GM23248 (cell line): ENCODE data around the gene VPS51. TPM values are rescaled to one million over a fixed set of nuclear protein-coding genes. Genes with fewer than 3 reads are reported as not detected.

Source experiments
- DNase-seq: peaks from one replicate; pipeline ENCODE4 v3.0.0-alpha.2; 2015
- H2AFZ ChIP-seq: fragments of 200-600 bp; sonication (generic); 2 replicates; pipeline ENCODE4 v1.6.1; 2016; ENCODE audit warnings: antibody characterized with exemption
- H3F3A ChIP-seq: fragments of 200-600 bp; sonication (generic); 2 replicates; pipeline ENCODE4 v1.6.1; 2016; ENCODE audit warnings: mild to moderate bottlenecking, antibody characterized with exemption, mixed run types; ENCODE audit not compliant: insufficient read depth
- H3K27ac ChIP-seq: fragments of 200-600 bp; sonication (generic); 2 replicates; pipeline ENCODE4 v1.5.1; 2016; ENCODE audit warnings: mild to moderate bottlenecking
- H3K27me3 ChIP-seq: fragments of 200-600 bp; sonication (generic); replicated peaks from 2 replicates; pipeline ENCODE4 v1.6.1; 2016; ENCODE audit warnings: mild to moderate bottlenecking; ENCODE audit not compliant: insufficient read depth
- H3K36me3 ChIP-seq: fragments of 200-600 bp; sonication (generic); 2 replicates; pipeline ENCODE4 v1.6.1; 2016; ENCODE audit warnings: low read depth, mild to moderate bottlenecking
- H3K4me1 ChIP-seq: fragments of 200-600 bp; sonication (generic); 2 replicates; pipeline ENCODE4 v1.6.1; 2016; ENCODE audit warnings: mild to moderate bottlenecking; ENCODE audit not compliant: insufficient read depth
- H3K4me2 ChIP-seq: fragments of 200-600 bp; sonication (generic); one replicate; pipeline ENCODE4 v1.6.1; 2016; ENCODE audit warnings: mild to moderate bottlenecking; ENCODE audit not compliant: unreplicated experiment
- H3K4me3 ChIP-seq: fragments of 200-600 bp; sonication (generic); 2 replicates; pipeline ENCODE4 v1.5.1; 2016; ENCODE audit warnings: mild to moderate bottlenecking
- H3K79me2 ChIP-seq: fragments of 200-600 bp; sonication (generic); 2 replicates; pipeline ENCODE4 v1.6.1; 2016; ENCODE audit warnings: mild to moderate bottlenecking; ENCODE audit not compliant: insufficient read depth
- H3K9ac ChIP-seq: fragments of 200-600 bp; sonication (generic); 2 replicates; pipeline ENCODE4 v1.6.1; 2016; ENCODE audit warnings: mild to moderate bottlenecking
- H3K9me2 ChIP-seq: fragments of 200-600 bp; sonication (generic); 2 replicates; pipeline ENCODE4 v1.6.1; 2016; ENCODE audit warnings: mixed run types, mild to moderate bottlenecking, moderate library complexity; ENCODE audit not compliant: insufficient read depth
- H3K9me3 ChIP-seq: fragments of 200-600 bp; sonication (generic); one replicate; pipeline ENCODE4 v1.6.1; 2017; ENCODE audit warnings: low read depth
- H4K20me1 ChIP-seq: fragments of 200-600 bp; sonication (generic); 2 replicates; pipeline ENCODE4 v1.6.0; 2016; ENCODE audit not compliant: insufficient read depth
- EZH2 ChIP-seq: fragments of 200-600 bp; sonication (generic); IDR thresholded peaks from 2 replicates; pipeline ENCODE4 v1.6.1; 2018; ENCODE audit warnings: antibody characterized with exemption, mild to moderate bottlenecking; ENCODE audit not compliant: insufficient read depth, poor library complexity, severe bottlenecking
- EZH2phosphoT487 ChIP-seq: fragments of 200-600 bp; sonication (generic); IDR thresholded peaks from 2 replicates; pipeline ENCODE4 v1.6.1; 2018; ENCODE audit warnings: antibody characterized with exemption, moderate library complexity, mild to moderate bottlenecking, low read depth; ENCODE audit not compliant: insufficient read depth
- WGBS, 2 experiments: methylation state at CpG; one replicate each; pipeline ENCODE4 v1.1.6; 2015 to 2017; ENCODE audit warnings: low lambda C conversion rate in 2 of 2, low coverage in 1 of 2; ENCODE audit errors: missing lambda C conversion rate in 2 of 2; 5-methylcytosine and 5-hydroxymethylcytosine counted together
- in situ Hi-C: fragments of 300-500 bp; cut with MboI; formaldehyde crosslinking; loops from 2 replicates; pipeline ENCODE4 v1.15.0; 2020
- microRNA-seq: library from miRNA; unstranded; fragments of <30 nt; microRNA quantifications from one replicate; pipeline ENCODE4, GENCODE V29; 2016; ENCODE audit warnings: borderline number of aligned reads
- polyA plus RNA-seq: library from polyadenylated mRNA; unstranded; fragments of >200 nt; fragmentation: Nextera tagmentation; extraction: Ambion mirVana; gene quantifications from 2 replicates; pipeline ENCODE4 v1.2.1, GENCODE V29; 2016
- small RNA-seq: library from RNA; depleted of rRNA; stranded (forward); fragments of <200 nt; gene quantifications from one replicate; pipeline ENCODE3, GENCODE V24; 2014; ENCODE audit warnings: low read depth, low replicate concordance
- total RNA-seq: library from RNA; depleted of rRNA; stranded (reverse); fragments of >200 nt; shearing (Covaris generic); gene quantifications from 2 replicates; pipeline ENCODE4 v1.2.3, GENCODE V29; 2014; rRNA removed

Gene VPS51
- total and polyA plus RNA-seq, 2 experiments from 2014 or later = 30.7 to 339 TPM

DNA sequence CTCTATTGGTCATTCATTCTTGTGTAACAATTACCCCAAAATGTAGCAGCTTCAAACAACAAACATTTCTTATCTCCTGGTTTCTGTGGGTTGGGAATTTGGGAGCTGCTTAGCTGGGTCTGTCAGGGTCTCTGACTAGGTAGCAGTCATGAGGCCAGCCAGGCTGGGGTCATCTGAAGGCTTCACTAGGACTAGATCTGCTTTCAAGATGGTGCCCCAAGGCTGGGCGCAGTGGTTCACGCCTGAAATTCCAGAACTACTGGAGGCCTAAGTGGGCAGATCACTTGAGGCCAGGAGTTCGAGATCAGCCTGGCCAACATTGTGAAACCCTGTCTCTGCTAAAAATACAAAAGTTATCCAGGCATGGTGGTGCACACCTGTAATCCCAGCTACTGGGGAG lies 60.9 kb downstream of the VPS51 start:
- WGBS, 2 experiments = 86 to 88% methylated on average over 3 of the region's 3 CpGs
- Histone ChIP-seq H3K9me2 (no peaks in the 10 kb centered on the region), H3K27ac (no peak overlapping the region), H3K27me3 (no peaks in the 10 kb centered on the region), H3K9ac (no peak overlapping the region), H3K36me3 (no peaks in the 10 kb centered on the region), H2AFZ (no peak overlapping the region), H3K9me3 (no peaks in the 10 kb centered on the region), H3F3A (no peaks in the 10 kb centered on the region), H3K4me3 (no peak overlapping the region), H3K79me2 (no peaks in the 10 kb centered on the region), H3K4me1 (no peaks in the 10 kb centered on the region), H3K4me2 (no peak overlapping the region), H4K20me1 (no peaks in the 10 kb centered on the region)
- in situ Hi-C loops = no loop called here
- DNase-seq = no peak
- TF ChIP-seq EZH2phosphoT487 = no peak

DNA sequence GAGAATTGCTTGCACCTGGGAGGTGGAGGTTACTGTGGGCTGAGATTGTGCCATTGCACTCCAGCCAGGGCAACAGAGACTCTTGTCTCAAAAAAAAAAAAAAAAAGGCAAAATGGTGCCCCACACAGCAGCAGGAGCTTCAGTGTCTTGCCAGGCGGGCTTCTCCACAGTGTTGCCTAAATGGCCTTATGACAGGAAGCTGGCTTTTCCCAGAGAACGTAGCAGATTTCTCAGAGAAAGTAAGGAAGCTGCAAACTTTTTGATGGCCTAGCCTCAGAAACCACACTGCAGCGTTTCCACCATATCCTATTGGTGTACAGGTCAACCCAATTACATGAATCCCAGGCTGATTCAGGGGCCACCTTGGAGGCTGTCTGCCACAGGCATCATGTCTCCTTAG lies 61.3 kb downstream of the VPS51 start:
- Histone ChIP-seq H3K36me3 (no peaks in the 10 kb centered on the region), H3K9ac (no peak overlapping the region), H3K4me2 (no peak overlapping the region), H3K9me2 (no peaks in the 10 kb centered on the region), H3K27me3 (no peaks in the 10 kb centered on the region), H3F3A (no peaks in the 10 kb centered on the region), H3K4me3 (no peak overlapping the region), H3K27ac (no peak overlapping the region), H3K4me1 (no peaks in the 10 kb centered on the region), H2AFZ (no peak overlapping the region), H4K20me1 (no peaks in the 10 kb centered on the region), H3K79me2 (no peaks in the 10 kb centered on the region), H3K9me3 (no peaks in the 10 kb centered on the region)
- TF ChIP-seq EZH2 = no peak
- no peak for TF ChIP-seq EZH2phosphoT487
- no peak for DNase-seq
- in situ Hi-C loops = no loop called here
- WGBS, 2 experiments = 68 to 71% methylated on average over 3 of the region's 3 CpGs

DNA sequence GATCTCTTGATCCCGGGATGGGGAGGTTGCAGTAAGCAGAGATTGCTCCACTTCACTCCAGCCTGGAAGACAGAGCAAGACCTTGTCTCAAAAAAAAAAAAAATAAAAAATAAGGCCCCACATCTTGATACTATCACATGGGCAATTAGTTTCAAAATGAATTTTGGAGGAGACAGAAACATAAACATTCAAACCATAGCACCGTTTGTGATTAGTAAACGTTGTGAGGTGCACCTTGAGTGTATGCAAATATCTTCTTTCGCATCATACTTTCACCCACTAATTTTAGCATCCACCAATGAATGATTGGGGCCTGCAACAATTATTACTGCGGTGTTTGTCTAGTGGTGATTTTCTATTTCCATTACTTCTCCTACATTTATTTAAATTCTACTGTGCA lies 63.0 kb downstream of the VPS51 start:
- Histone ChIP-seq H3F3A (no peaks in the 10 kb centered on the region), H3K36me3 (no peaks in the 10 kb centered on the region), H3K9me2 (no peaks in the 10 kb centered on the region), H3K4me1 (no peaks in the 10 kb centered on the region), H3K27ac (no peak overlapping the region), H3K79me2 (no peaks in the 10 kb centered on the region), H2AFZ (no peak overlapping the region), H3K27me3 (no peaks in the 10 kb centered on the region), H4K20me1 (no peaks in the 10 kb centered on the region), H3K9me3 (no peaks in the 10 kb centered on the region), H3K4me2 (no peak overlapping the region), H3K9ac (no peak overlapping the region), H3K4me3 (no peak overlapping the region)
- TF ChIP-seq EZH2phosphoT487 = no peak
- TF ChIP-seq EZH2 = no peak
- no peak for DNase-seq
- 60 to 62% methylated on average over 5 of the region's 5 CpGs for WGBS, 2 experiments
- in situ Hi-C loops = no loop called here

DNA sequence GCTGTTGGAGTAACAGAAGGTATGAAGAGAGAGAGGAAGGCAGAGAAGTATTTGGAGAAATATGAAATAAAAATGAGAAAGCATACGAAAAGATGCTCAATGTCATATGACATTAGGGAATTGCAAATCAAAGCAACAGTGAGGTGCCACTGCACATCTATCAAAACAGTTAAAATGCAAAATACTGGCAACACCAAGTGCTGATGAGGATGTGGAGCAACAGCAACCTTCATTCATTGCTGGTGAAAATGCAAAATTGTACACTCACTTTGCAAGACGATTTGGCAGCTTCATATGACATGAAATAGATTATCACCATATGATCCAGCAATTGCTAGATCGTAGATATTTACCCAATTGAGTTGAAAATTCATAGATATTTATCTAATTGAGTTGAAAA lies 64.6 kb downstream of the VPS51 start:
- no peaks in the 10 kb centered on the region for H3K4me1 ChIP-seq
- H3K9ac ChIP-seq = no peak overlapping the region
- no peaks in the 10 kb centered on the region for H3K79me2 ChIP-seq
- no peaks in the 10 kb centered on the region for H3K9me2 ChIP-seq
- H3K36me3 ChIP-seq = no peaks in the 10 kb centered on the region
- H3K27ac ChIP-seq = no peak overlapping the region
- no peaks in the 10 kb centered on the region for H3K27me3 ChIP-seq
- no peaks in the 10 kb centered on the region for H4K20me1 ChIP-seq
- H3K4me3 ChIP-seq = no peak overlapping the region
- H3K4me2 ChIP-seq = no peak overlapping the region
- 43 to 45% methylated on average over 3 of the region's 3 CpGs for WGBS, 2 experiments
- no peaks in the 10 kb centered on the region for H3K9me3 ChIP-seq
- no peak overlapping the region for H2AFZ ChIP-seq
- in situ Hi-C loops = no loop called here
- DNase-seq = no peak
- no peak for TF ChIP-seq EZH2phosphoT487
- no peak for TF ChIP-seq EZH2
- H3F3A ChIP-seq = no peaks in the 10 kb centered on the region

Small RNAs within 50 kb of the gene (microRNA-seq; reads per million reads assigned to microRNA genes)
- 1.5 reads per million for gene MIR6751

Small RNAs within 50 kb of the gene (small RNA-seq; reads per million reads assigned to genes)
- gene HIGD1AP10 (not detected), gene PDCL2P2 (not detected), gene RNU2-23P (67.8 reads per million, percentile 93 among the genes with 10 or more reads in this experiment)

Other genes with a start within 250 kb of the VPS51 start
- 90.2 and 124 TPM in 2 replicates for gene EHD1, start 217.6 kb upstream of the VPS51 start, total RNA-seq
- gene EHD1, start 217.6 kb upstream of the VPS51 start, polyA plus RNA-seq = 55.2 and 56.3 TPM in 2 replicates
- gene ATG2A, start 179.0 kb upstream of the VPS51 start, total RNA-seq = 12.4 and 18.9 TPM in 2 replicates
- gene ATG2A, start 179.0 kb upstream of the VPS51 start, polyA plus RNA-seq = 6.3 and 6.8 TPM in 2 replicates
- 23.9 and 27.3 TPM in 2 replicates for gene PPP2R5B, start 171.5 kb upstream of the VPS51 start, total RNA-seq
- gene PPP2R5B, start 171.5 kb upstream of the VPS51 start, polyA plus RNA-seq = 16.4 and 19.4 TPM in 2 replicates
- gene GPHA2, start 160.3 kb upstream of the VPS51 start, total RNA-seq = not detected in 2 replicates
- gene GPHA2, start 160.3 kb upstream of the VPS51 start, polyA plus RNA-seq = not detected in 2 replicates
- gene MAJIN, start 124.1 kb upstream of the VPS51 start, total RNA-seq = not detected in 2 replicates
- gene MAJIN, start 124.1 kb upstream of the VPS51 start, polyA plus RNA-seq = not detected in 2 replicates
- 4.0 TPM in 1 of 2 replicates, not detected in the other for gene BATF2, start 99.2 kb upstream of the VPS51 start, total RNA-seq
- 0.57 and 0.79 TPM in 2 replicates for gene BATF2, start 99.2 kb upstream of the VPS51 start, polyA plus RNA-seq
- gene ARL2, start 82.1 kb upstream of the VPS51 start, total RNA-seq = 96.6 and 115 TPM in 2 replicates
- 143 and 155 TPM in 2 replicates for gene ARL2, start 82.1 kb upstream of the VPS51 start, polyA plus RNA-seq
- 14.9 and 17.5 TPM in 2 replicates for gene SNX15, start 68.8 kb upstream of the VPS51 start, total RNA-seq
- gene SNX15, start 68.8 kb upstream of the VPS51 start, polyA plus RNA-seq = 17.2 and 17.7 TPM in 2 replicates
- gene SAC3D1, start 55.0 kb upstream of the VPS51 start, total RNA-seq = 8.0 and 14.9 TPM in 2 replicates
- 12.8 and 13.2 TPM in 2 replicates for gene SAC3D1, start 55.0 kb upstream of the VPS51 start, polyA plus RNA-seq
- gene NAALADL1, start 37.7 kb upstream of the VPS51 start, total RNA-seq = 37.7 and 40.7 TPM in 2 replicates
- gene NAALADL1, start 37.7 kb upstream of the VPS51 start, polyA plus RNA-seq = 26.6 and 27.9 TPM in 2 replicates
- gene CDCA5, start 12.2 kb upstream of the VPS51 start, total RNA-seq = 16.8 and 17.5 TPM in 2 replicates
- gene CDCA5, start 12.2 kb upstream of the VPS51 start, polyA plus RNA-seq = 11.9 and 12.4 TPM in 2 replicates
- gene ZFPL1, start 12.0 kb upstream of the VPS51 start, total RNA-seq = 55.2 and 66.8 TPM in 2 replicates
- 62.8 and 64.9 TPM in 2 replicates for gene ZFPL1, start 12.0 kb upstream of the VPS51 start, polyA plus RNA-seq
- gene TM7SF2, start 15.7 kb downstream of the VPS51 start, total RNA-seq = 0.65 and 0.89 TPM in 2 replicates
- gene TM7SF2, start 15.7 kb downstream of the VPS51 start, polyA plus RNA-seq = 2.5 and 2.6 TPM in 2 replicates
- 12.3 and 13.2 TPM in 2 replicates for gene ZNHIT2, start 21.5 kb downstream of the VPS51 start, total RNA-seq
- gene ZNHIT2, start 21.5 kb downstream of the VPS51 start, polyA plus RNA-seq = 15.5 and 15.6 TPM in 2 replicates
- 180 and 199 TPM in 2 replicates for gene FAU, start 25.9 kb downstream of the VPS51 start, total RNA-seq
- gene FAU, start 25.9 kb downstream of the VPS51 start, polyA plus RNA-seq = 342 and 365 TPM in 2 replicates
- 65.6 and 78.4 TPM in 2 replicates for gene MRPL49, start 26.1 kb downstream of the VPS51 start, total RNA-seq
- gene MRPL49, start 26.1 kb downstream of the VPS51 start, polyA plus RNA-seq = 48.6 and 53.3 TPM in 2 replicates
- gene SYVN1, start 38.3 kb downstream of the VPS51 start, total RNA-seq = 29.5 and 64.2 TPM in 2 replicates
- gene SYVN1, start 38.3 kb downstream of the VPS51 start, polyA plus RNA-seq = 18.0 and 21.2 TPM in 2 replicates
- gene SPDYC, start 74.0 kb downstream of the VPS51 start, total RNA-seq = not detected in 2 replicates
- gene SPDYC, start 74.0 kb downstream of the VPS51 start, polyA plus RNA-seq = not detected in 2 replicates
- 127 and 145 TPM in 2 replicates for gene CAPN1, start 85.7 kb downstream of the VPS51 start, total RNA-seq
- 106 and 110 TPM in 2 replicates for gene CAPN1, start 85.7 kb downstream of the VPS51 start, polyA plus RNA-seq
- 6.7 and 8.6 TPM in 2 replicates for gene POLA2, start 165.7 kb downstream of the VPS51 start, total RNA-seq
- gene POLA2, start 165.7 kb downstream of the VPS51 start, polyA plus RNA-seq = 8.7 and 8.9 TPM in 2 replicates
- gene CDC42EP2, start 218.7 kb downstream of the VPS51 start, total RNA-seq = 32.1 and 32.6 TPM in 2 replicates
- 37.9 and 40.3 TPM in 2 replicates for gene CDC42EP2, start 218.7 kb downstream of the VPS51 start, polyA plus RNA-seq
- 27.7 and 30.0 TPM in 2 replicates for gene DPF2, start 237.6 kb downstream of the VPS51 start, total RNA-seq
- 51.2 and 54.1 TPM in 2 replicates for gene DPF2, start 237.6 kb downstream of the VPS51 start, polyA plus RNA-seq